Measurements from ENCODE around the gene IFT43. TPM values are rescaled to one million over a fixed set of nuclear protein-coding genes. Genes with fewer than 3 reads are reported as not detected.

The IFT43 gene
- 29.1 and 31.5 TPM in 2 replicates for total RNA-seq

DNA sequence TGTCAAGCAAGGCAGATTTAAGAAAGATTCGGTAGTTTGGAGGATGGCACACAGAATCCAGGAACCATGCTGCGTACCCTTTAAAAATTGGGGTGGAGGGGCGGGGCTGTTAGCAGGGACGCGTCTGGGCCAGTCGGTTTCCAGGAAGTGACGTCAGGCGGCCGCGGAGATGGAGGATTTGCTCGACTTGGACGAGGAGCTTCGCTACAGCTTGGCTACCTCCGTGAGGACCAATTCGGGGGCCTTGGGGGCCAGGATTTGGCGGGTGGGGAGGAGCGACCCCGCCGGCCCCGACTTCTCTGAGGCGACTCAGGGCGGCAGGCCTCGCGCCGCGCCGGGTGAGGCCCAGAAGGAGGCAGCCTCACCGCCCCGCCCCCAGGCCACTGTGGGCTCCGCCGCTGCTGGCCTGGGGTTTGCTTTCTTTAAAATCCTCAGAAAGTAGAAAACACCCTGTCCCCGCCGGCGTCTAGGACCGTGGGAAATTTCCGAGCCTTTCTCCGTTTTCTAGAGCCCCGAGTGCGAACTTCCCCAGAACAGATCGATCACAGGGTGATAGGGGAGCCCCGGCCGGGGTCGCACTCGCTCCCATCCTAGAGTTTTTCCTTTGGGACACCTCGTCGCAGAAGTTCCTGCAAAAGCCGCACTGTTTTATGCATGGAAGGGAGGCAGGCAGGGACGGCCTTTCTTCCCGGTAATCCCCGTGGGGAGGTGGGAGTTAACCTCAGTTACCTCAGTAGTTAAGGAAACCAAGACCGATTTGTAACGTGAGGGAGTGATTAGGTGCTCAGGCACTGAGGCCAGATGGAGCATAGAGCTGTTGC, at the start of gene IFT43:
TSS of gene IFT43 (plus strand) at position 146 of the 821 bp plus-strand sequence. CDS start at position 170, 24 bp downstream.

DNA sequence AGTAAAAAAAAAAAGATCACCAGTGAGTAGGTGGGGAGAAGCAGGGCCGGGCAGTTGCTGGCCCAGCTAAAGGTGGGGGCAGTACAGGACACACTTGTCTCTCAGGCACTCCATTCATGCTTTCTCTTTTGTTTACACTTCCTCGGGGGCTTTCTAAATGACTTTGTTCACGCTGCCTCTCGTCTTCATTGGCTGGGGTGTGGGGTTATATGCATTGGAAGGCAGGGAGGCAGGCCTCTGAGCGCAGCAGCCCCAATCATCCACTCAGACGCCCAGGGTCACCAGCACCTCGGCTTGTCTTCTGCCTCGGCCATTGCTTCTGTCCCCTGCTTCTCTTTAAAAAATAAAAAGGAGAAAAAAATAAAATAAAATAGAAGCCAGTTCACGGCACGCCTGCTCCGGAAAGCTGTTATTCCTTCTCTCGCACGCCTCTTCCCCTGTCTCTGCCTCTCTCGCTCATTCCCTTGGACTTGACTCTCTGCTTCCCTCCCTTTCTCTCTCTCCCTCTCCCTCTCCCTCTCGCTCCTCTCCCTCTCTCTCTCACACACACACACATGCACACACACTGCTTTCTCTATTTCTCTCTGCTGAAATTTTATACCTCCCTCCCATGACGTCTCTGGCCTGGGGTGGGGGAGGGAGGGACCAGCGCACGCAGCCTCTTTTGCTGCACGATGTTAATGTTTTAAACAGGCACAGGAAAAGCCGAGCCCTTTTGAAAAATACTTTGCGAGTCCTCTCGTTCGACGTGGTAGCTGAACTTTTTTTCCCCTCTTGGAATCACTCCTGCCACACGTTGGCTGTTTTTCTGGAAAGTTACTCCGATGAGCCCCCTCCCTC, 3.9 kb upstream of the IFT43 start, which contains the start of gene TGFB3:
TSS of gene TGFB3 (minus strand) at position 570 of the 840 bp plus-strand sequence. CDS start 1,102 bp downstream, outside the sequence.

Other genes with a start within 250 kb of the IFT43 start
- gene TGFB3, start 3.8 kb upstream of the IFT43 start, total RNA-seq = 26.2 and 26.8 TPM in 2 replicates
- 29.1 and 49.3 TPM in 2 replicates for gene GPATCH2L, start 166.2 kb downstream of the IFT43 start, total RNA-seq